ENCODE results near the gene PDCD4. TPM values are rescaled to one million over a fixed set of nuclear protein-coding genes. Genes with fewer than 3 reads are reported as not detected.
A peak's percentile ranks its signal among the peaks of the same experiment; 100 is the strongest.
"Not testable (repeated sequence)": the region's sequence is repeated elsewhere in the genome, so short reads cannot be mapped to it uniquely, and the experiment has no call there.

Gene PDCD4
- total RNA-seq, 2 donors from 2014 or later, result 36.7 to 48.6 TPM

DNA sequence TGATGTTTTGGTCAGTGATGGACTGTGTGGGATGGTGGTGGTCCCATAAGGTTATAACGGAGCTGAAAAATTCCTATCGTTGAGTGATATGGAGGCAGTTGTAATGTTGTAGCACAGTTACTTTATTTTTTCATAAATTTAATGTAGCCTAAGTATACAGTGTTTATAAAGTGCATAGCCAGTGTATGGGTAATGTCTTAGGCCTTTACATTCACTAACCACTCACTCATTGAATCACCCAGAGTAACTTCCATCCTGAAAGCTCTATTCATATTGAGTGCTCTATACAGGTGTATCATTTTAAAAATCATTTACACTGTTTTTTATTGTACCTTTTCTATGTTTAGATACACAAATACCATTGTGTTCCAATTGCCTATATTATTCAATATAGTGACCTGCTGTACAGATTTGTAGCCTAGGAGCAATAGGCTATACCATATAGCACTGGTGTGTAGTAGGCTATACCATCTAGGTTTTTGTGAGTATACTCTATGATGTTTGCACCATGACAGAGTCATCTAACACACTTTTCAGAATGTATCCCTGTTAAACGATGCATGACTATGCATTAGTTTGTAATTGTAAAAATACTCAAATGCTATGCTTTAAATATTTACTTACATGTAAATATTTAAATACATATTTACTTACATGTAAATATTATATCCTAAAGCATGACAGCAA lies 21.0 kb downstream of the PDCD4 start:
- DNase-seq (ENCODE audit: low spot score), result no peak

DNA sequence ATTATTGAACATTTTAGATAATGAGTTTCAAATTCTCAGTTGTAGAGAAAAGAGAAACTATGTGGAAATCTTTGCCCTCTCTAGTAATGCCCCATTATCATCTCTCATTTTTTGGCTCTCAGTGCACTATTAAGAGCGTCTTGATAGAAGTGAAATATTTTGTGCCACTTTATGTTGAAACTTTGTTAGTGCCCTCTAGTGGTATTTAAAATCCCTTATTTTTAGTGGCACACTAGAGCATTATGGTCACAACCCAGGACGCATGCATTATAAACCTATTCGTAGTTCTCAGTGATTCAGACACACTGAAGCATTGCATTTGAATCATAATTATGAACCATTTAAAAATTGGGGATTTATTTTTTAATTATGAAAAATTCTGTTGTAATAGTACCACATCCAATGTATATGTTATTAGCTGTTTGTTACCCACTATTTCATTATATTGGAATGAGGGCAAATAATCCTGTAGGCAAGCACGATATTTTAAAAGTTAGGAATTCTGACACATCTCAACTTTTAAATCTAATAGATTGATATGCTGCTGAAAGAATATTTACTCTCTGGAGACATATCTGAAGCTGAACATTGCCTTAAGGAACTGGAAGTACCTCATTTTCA lies 21.9 kb downstream of the PDCD4 start:
- Mint-ChIP-seq H3K27ac (no peak overlapping the region), H3K9me3 (no peaks in the 10 kb centered on the region), H3K4me1 (ENCODE audit: low read depth in 2 of 2) (peaks cover 8 to 9% of the 10 kb centered on the region in 2 donors), H3K4me3 (no peak overlapping the region), H3K36me3 (peaks cover 22% of the 10 kb centered on the region), H3K27me3 (no peaks in the 10 kb centered on the region)
- DNase-seq (ENCODE audit: low spot score) (no peak), ATAC-seq (peak in 1 of 2 donors; percentile 66)

More for the DNA sequence above, 21.0 kb downstream of the PDCD4 start:
- H3K4me3 Mint-ChIP-seq, result no peak overlapping the region
- H3K4me1 Mint-ChIP-seq (ENCODE audit: low read depth in 2 of 2), result peaks cover 8 to 9% of the 10 kb centered on the region in 2 donors
- H3K36me3 Mint-ChIP-seq, result peaks cover 22% of the 10 kb centered on the region
- H3K27ac Mint-ChIP-seq, result no peak overlapping the region
- no peaks in the 10 kb centered on the region for H3K27me3 Mint-ChIP-seq
- no peak for ATAC-seq
- H3K9me3 Mint-ChIP-seq, result no peaks in the 10 kb centered on the region

DNA sequence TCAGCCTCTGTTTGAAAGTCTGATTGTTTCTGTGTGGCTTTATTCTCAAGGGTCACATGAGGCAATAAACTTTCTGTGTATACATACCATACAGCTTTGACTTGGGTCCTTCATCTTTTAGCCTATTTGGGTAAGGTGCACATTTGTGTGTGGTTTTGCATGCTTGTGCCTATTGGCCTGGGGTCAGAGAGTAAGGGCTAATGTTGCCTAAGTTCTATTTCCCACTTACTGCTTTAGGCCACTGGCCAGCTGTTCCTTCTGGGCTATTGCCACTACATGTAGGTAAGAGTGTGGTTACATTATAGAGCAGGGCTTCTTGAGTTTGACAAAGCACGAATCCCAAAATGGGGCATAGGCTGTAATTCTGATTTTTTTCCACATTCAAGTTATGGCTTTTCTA lies 25.5 kb downstream of the PDCD4 start:
- DNase-seq (ENCODE audit: low spot score) (no peak), ATAC-seq (no peak)
- Mint-ChIP-seq H3K36me3 (peaks cover 17% of the 10 kb centered on the region), H3K4me3 (no peak overlapping the region), H3K27me3 (no peaks in the 10 kb centered on the region), H3K27ac (no peak overlapping the region), H3K9me3 (no peaks in the 10 kb centered on the region), H3K4me1 (ENCODE audit: low read depth in 2 of 2) (peaks cover 14 to 18% of the 10 kb centered on the region in 2 donors)

GRCh38 chr10:110898391-110898790 lies 26.7 kb downstream of the PDCD4 start:
- Mint-ChIP-seq H3K4me3 (no peak overlapping the region), H3K4me1 (ENCODE audit: low read depth in 2 of 2) (peaks cover 24 to 28% of the 10 kb centered on the region in 2 donors), H3K9me3 (no peaks in the 10 kb centered on the region), H3K27me3 (no peaks in the 10 kb centered on the region), H3K36me3 (peaks cover 17% of the 10 kb centered on the region), H3K27ac (no peak overlapping the region)
- no peak for DNase-seq (ENCODE audit: low spot score)
- no peak for ATAC-seq

DNA sequence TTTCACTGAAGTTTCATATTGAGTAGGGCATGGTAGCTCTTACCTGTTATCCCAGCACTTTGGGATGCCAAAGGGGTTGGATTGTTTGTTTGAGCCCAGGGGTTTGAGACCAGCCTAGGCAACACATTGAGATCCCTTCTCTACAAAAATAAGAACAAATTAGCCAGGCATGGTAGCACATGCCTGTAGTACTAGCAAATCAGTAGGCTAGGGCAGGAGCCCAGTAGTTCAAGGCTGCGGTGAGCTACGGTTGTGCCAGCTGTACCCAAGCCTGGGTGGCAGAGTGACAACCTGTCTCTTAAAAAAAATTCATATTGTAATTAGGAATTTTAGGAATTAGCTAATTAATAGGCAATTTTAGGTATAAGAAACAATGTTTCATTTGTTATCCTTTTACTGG lies 29.3 kb downstream of the PDCD4 start:
- Mint-ChIP-seq H3K4me3 (no peak overlapping the region), H3K4me1 (ENCODE audit: low read depth in 2 of 2) (peaks cover 26% of the 10 kb centered on the region in 2 donors), H3K27ac (no peak overlapping the region), H3K9me3 (no peaks in the 10 kb centered on the region), H3K36me3 (peaks cover 7% of the 10 kb centered on the region), H3K27me3 (no peaks in the 10 kb centered on the region)
- no peak for ATAC-seq
- DNase-seq (ENCODE audit: low spot score), result no peak

GRCh38 chr10:110901954-110902819 lies 30.5 kb downstream of the PDCD4 start:
- Mint-ChIP-seq H3K36me3 (no peaks in the 10 kb centered on the region), H3K4me3 (no peak overlapping the region), H3K9me3 (no peaks in the 10 kb centered on the region), H3K4me1 (ENCODE audit: low read depth in 2 of 2) (peaks cover 22 to 24% of the 10 kb centered on the region in 2 donors), H3K27me3 (no peaks in the 10 kb centered on the region), H3K27ac (peak overlapping the region; percentile 57 to 71)
- no peak for ATAC-seq
- DNase-seq (ENCODE audit: low spot score), result no peak

DNA sequence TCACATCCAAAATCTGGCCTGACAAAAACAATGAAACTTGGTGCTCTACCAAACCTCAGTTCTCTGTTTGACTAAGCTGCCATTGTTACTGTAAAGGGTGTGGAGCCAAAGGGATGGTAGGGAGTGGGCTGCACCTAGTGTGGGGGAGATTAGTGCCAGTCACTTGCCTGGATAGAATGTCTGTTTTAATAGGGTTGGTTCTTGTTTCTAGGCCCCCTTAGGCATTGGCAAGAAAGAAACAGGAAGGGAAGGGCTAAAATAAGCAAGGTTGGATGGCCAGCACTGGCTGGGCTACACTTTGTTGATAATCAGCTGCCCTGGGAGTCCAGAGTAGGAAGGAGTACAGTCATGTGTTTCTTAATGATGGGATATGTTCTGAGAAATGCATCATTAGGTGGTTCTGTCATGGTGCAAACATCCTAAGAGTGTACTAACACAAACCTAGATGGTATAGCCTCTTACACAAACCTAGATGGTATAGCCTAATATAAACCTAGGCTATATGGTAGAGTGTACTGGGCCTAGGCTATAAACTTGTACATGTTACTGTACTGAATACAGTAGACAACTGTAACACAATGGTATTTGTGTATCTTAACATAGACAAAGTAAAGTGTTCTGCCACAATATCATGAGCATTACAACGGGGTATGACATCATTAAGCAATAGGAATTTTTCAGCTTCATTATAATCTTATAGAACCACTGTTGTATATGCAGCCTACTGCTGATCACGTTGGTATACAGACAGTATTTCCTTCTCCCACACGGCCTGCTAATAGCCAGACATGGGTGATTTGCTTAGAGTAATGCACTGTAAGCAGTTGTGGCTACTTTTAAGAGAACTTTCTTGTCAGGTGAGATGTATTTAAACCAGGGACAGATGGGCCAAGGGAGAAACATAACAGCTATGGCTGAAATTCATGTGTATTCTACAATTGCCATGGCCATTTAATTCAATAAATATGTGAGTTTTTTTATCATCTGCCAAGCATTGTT lies 31.9 kb downstream of the PDCD4 start:
- ATAC-seq (peak in 1 of 2 donors; percentile 70), DNase-seq (ENCODE audit: low spot score) (no peak)
- H3K4me1 Mint-ChIP-seq (ENCODE audit: low read depth in 2 of 2), result peaks cover 22 to 27% of the 10 kb centered on the region in 2 donors
- peak overlapping the region; percentile 1 for H3K4me3 Mint-ChIP-seq
- H3K27me3 Mint-ChIP-seq, result no peaks in the 10 kb centered on the region
- H3K9me3 Mint-ChIP-seq, result no peaks in the 10 kb centered on the region
- H3K27ac Mint-ChIP-seq, result peak overlapping the region; percentile 57 to 71
- no peaks in the 10 kb centered on the region for H3K36me3 Mint-ChIP-seq

GRCh38 chr10:110910138-110910537 lies 38.4 kb downstream of the PDCD4 start:
- Mint-ChIP-seq H3K27ac (no peak overlapping the region), H3K9me3 (no peaks in the 10 kb centered on the region), H3K4me1 (ENCODE audit: low read depth in 2 of 2) (peaks cover 4 to 6% of the 10 kb centered on the region in 2 donors), H3K4me3 (no peak overlapping the region), H3K27me3 (no peaks in the 10 kb centered on the region), H3K36me3 (no peaks in the 10 kb centered on the region)
- DNase-seq (ENCODE audit: low spot score) (no peak), ATAC-seq (no peak)

DNA sequence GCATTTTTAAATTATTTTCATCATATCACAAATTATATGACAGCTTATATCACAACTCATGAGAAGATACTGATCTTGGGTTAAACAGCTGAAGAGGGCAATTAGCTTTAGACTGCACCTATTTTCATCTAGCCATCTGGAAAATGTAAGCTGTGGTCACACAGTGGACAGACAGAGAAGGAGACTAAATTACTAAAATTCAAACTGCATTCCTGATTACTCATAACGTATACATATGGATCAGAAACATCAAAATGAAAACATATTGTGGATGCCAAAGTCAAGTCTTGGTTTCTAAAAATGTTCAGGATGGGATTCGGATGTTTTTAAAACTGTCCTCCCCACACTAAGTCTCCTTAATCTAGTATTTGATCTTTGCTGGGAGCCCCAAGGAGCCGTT lies 40.6 kb downstream of the PDCD4 start:
- Mint-ChIP-seq H3K27me3 (no peaks in the 10 kb centered on the region), H3K4me3 (no peak overlapping the region), H3K27ac (no peak overlapping the region), H3K9me3 (no peaks in the 10 kb centered on the region), H3K4me1 (ENCODE audit: low read depth in 2 of 2) (peaks cover 9 to 10% of the 10 kb centered on the region in 2 donors), H3K36me3 (no peaks in the 10 kb centered on the region)
- no peak for ATAC-seq
- DNase-seq (ENCODE audit: low spot score), result no peak

GRCh38 chr10:110914431-110914830 lies 42.7 kb downstream of the PDCD4 start:
- H3K36me3 Mint-ChIP-seq, result no peaks in the 10 kb centered on the region
- H3K4me1 Mint-ChIP-seq (ENCODE audit: low read depth in 2 of 2), result peaks cover 15 to 19% of the 10 kb centered on the region in 2 donors
- no peaks in the 10 kb centered on the region for H3K27me3 Mint-ChIP-seq
- no peak for DNase-seq (ENCODE audit: low spot score)
- H3K9me3 Mint-ChIP-seq, result no peaks in the 10 kb centered on the region
- no peak overlapping the region for H3K27ac Mint-ChIP-seq
- H3K4me3 Mint-ChIP-seq, result no peak overlapping the region
- no peak for ATAC-seq

- DNase-seq (ENCODE audit: low spot score), result no peak
- no peak for ATAC-seq
- Mint-ChIP-seq H3K4me3 (no peak overlapping the region), H3K27me3 (no peaks in the 10 kb centered on the region), H3K4me1 (ENCODE audit: low read depth in 2 of 2) (peaks cover 15 to 18% of the 10 kb centered on the region in 2 donors), H3K9me3 (no peaks in the 10 kb centered on the region), H3K27ac (no peak overlapping the region), H3K36me3 (no peaks in the 10 kb centered on the region)
Measured at GRCh38 chr10:110915035-110915434, 43.3 kb downstream of the PDCD4 start.

DNA sequence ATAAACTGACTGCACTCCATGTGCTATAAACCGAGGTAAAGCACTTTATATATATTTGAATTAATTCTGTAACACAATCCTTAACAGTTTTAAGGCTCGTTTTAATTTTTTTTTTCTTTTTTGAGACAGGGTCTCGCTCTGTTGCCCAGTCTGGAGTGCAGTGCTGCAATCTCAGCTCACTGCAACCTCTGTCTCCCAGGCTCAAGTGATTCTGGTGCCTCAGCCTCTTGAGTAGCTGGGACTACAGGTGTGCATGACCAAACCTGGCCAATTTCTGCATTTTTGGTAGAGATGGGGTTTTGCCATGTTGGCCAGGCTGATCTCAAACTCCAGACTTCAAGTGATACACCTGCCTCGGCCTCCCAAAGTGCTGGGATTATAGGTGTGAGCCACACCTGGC lies 43.9 kb downstream of the PDCD4 start:
- not testable (repeated sequence) for H3K9me3 Mint-ChIP-seq; H3K4me3 Mint-ChIP-seq; ATAC-seq; DNase-seq (ENCODE audit: low spot score); H3K27me3 Mint-ChIP-seq; H3K27ac Mint-ChIP-seq; H3K36me3 Mint-ChIP-seq
- peaks cover 18 to 20% of the 10 kb centered on the region in 2 donors for H3K4me1 Mint-ChIP-seq (ENCODE audit: low read depth in 2 of 2)
